Measurements from ENCODE around the gene ENO3. TPM values are rescaled to one million over a fixed set of nuclear protein-coding genes. Genes with fewer than 3 reads are reported as not detected.

The ENO3 gene
- total RNA-seq, 2 experiments from 2014 or later, result 14.6 to 79.4 TPM

DNA sequence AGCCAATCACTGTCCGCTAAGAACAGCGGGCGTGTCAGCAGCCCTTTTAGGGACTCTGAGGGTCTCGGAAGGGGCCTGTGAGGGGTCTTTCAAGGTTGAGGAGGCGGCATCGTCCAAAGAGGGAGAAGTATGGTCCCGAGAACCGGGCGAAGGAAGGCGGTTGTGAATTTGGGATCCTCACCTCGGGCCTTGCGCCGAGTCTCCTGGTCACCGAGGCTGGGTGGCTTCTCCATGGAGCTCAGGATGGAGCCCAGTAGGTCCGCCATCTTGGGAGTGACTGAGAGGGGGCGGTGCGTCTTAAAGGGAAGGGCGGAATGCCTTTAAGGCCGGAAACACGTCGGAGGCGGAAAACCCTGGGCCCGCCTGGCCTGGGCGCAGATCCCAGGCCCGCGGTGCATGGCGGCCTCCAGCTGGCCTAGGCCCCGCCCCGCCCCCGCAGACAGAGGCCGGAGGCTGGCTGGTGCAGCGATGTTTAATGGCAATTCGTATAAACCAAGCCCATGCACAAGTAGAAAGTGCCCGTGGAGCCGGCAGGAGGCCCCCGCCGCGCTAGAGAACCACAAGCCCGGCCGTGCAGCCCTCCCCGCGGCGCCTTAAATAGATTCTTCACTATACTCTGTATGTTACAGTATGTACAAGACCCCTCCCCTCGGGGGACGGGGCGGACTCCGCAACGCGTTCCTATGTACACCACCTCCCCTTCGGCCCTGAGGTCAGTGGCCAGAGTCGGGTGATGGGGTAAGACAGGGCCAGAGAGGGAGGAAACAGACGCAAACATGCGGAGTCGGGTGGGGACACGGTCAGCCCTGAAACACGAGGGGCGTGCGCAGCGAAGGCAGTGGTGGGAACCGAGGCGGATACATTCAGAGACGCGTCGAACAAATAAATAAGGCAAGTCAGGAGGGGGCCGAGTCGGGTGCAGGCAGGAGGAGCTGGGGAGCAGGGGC is 16.9 kb downstream of the ENO3 start, which contains the start of gene SPAG7:
TSS of gene SPAG7 (minus strand) at position 279 of the 947 bp plus-strand sequence. CDS start at position 266, 13 bp downstream.
- Histone ChIP-seq H3K36me3 (ENCODE audit: insufficient read depth, low read length) (peaks cover 25% of the 10 kb centered on the region), H3K4me2 (ENCODE audit: low read length) (peak within 1 kb of the TSS; percentile 95), H3K27ac (ENCODE audit: low read depth, low read length, poor library complexity, severe bottlenecking) (peak within 1 kb of the TSS; percentile 77), H3K4me1 (ENCODE audit: insufficient read depth, low read length, poor library complexity, severe bottlenecking) (peaks cover 23% of the 10 kb centered on the region), H3K9me3 (ENCODE audit: low read length) (no peaks in the 10 kb centered on the region), H3K4me3 (ENCODE audit: low read depth, low read length, poor library complexity, severe bottlenecking) (peak within 1 kb of the TSS; percentile 78), H4K20me1 (ENCODE audit: insufficient read depth, low read length) (no peaks in the 10 kb centered on the region), H3K79me2 (ENCODE audit: insufficient read depth, low read depth, low read length) (peaks cover 22% of the 10 kb centered on the region; the same call in 1 of the 2 replicates), H3K9me2 (ENCODE audit: insufficient read depth, low read length) (no peaks in the 10 kb centered on the region), H2AFZ (ENCODE audit: low read length) (peak within 1 kb of the TSS; percentile 55)
- DNase-seq (ENCODE audit: low spot score), result peak; percentile 97
- BruUV-seq (replicated peaks), result TSS peak; percentile 85
- intact Hi-C loops (cut with micrococcal nuclease; ENCODE audit: unreplicated experiment), result loop anchor here (1.0 to 5.0 kb wide), 2 partner anchors 19 to 49 kb away; no protein-coding TSS in a partner anchor
- POLR2A ChIA-PET, result interaction anchor here (0.5 to 6.0 kb wide), 16 partner anchors 10 to 95 kb away, joined by 3 to 51 read pairs (median 4); partner anchors contain the start of genes CAMTA2, ENO3, PFN1 and RNF167
- CTCF ChIA-PET (ENCODE audit: unreplicated experiment), result interaction anchor here (0.6 to 1.6 kb wide), 3 partner anchors 16 to 22 kb away, joined by 3 to 6 read pairs (median 3); partner anchors contain the start of genes ENO3 and PFN1
- no peak for TF ChIP-seq EZH2phosphoT487 (IDR thresholded peaks at IDR 0.05; ENCODE audit: borderline replicate concordance, low read depth, low read length)
- TF ChIP-seq, protein P1, sequence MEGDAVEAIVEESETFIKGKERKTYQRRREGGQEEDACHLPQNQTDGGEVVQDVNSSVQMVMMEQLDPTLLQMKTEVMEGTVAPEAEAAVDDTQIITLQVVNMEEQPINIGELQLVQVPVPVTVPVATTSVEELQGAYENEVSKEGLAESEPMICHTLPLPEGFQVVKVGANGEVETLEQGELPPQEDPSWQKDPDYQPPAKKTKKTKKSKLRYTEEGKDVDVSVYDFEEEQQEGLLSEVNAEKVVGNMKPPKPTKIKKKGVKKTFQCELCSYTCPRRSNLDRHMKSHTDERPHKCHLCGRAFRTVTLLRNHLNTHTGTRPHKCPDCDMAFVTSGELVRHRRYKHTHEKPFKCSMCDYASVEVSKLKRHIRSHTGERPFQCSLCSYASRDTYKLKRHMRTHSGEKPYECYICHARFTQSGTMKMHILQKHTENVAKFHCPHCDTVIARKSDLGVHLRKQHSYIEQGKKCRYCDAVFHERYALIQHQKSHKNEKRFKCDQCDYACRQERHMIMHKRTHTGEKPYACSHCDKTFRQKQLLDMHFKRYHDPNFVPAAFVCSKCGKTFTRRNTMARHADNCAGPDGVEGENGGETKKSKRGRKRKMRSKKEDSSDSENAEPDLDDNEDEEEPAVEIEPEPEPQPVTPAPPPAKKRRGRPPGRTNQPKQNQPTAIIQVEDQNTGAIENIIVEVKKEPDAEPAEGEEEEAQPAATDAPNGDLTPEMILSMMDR (conservative IDR thresholded peaks at IDR 0.05; ENCODE audit: low read length), result no peak

DNA sequence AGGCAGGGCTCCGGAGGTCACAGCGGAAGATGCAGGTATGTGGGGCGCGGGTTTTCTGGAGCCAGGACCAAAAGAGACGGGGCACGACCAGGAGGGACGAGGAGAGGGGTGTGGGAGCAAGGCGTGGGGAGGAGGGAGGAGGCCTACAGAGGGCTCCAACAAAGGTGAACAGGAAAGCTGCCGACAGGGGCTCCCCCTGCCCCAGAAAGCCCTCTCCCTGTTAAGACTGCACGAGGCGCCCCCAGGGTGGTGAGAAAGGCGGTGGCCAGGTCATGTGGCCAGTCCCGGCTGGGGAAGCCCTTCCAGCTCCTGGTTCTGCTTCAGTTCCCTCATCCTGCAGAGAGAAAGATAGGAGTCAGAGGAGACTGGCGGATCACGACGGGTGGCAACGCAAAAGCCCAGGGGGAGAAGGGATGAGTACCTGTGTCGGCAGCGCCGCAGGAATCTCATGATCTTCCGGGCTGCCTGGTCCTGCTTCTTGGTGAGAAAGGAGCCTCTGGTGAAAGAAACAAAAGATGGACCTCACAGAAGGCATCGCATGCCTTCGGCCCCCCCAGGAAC is 17.6 kb downstream of the ENO3 start:
- no peak for TF ChIP-seq EZH2phosphoT487 (IDR thresholded peaks at IDR 0.05; ENCODE audit: borderline replicate concordance, low read depth, low read length)
- TF ChIP-seq, protein P1 (conservative IDR thresholded peaks at IDR 0.05; ENCODE audit: low read length), result no peak
- Histone ChIP-seq H3K9me3 (ENCODE audit: low read length) (no peaks in the 10 kb centered on the region), H3K4me3 (ENCODE audit: low read depth, low read length, poor library complexity, severe bottlenecking) (peak overlapping the region; percentile 78), H3K36me3 (ENCODE audit: insufficient read depth, low read length) (peaks cover 27% of the 10 kb centered on the region), H3K4me2 (ENCODE audit: low read length) (peak overlapping the region; percentile 80), H3K4me1 (ENCODE audit: insufficient read depth, low read length, poor library complexity, severe bottlenecking) (peaks cover 23% of the 10 kb centered on the region), H2AFZ (ENCODE audit: low read length) (no peak overlapping the region; the same call in 1 of the 2 replicates), H3K79me2 (ENCODE audit: insufficient read depth, low read depth, low read length) (peaks cover 22% of the 10 kb centered on the region; the same call in 1 of the 2 replicates), H4K20me1 (ENCODE audit: insufficient read depth, low read length) (no peaks in the 10 kb centered on the region), H3K27ac (ENCODE audit: low read depth, low read length, poor library complexity, severe bottlenecking) (peak overlapping the region; percentile 77), H3K9me2 (ENCODE audit: insufficient read depth, low read length) (no peaks in the 10 kb centered on the region)
- ChIA-PET CTCF (ENCODE audit: unreplicated experiment) (no interaction called here), POLR2A (interaction anchor here (0.6 to 6.0 kb wide), 4 partner anchors 16 to 67 kb away, joined by 3 to 51 read pairs (median 12); partner anchors contain the start of genes CAMTA2, ENO3, RNF167 and SLC25A11)
- no TSS peak for BruUV-seq (replicated peaks)
- no peak for DNase-seq (ENCODE audit: low spot score)
- intact Hi-C loops (cut with micrococcal nuclease; ENCODE audit: unreplicated experiment), result loop anchor here (5.0 kb wide), 1 partner anchor 49 kb away; no protein-coding TSS in a partner anchor

All from OCI-LY7 (cell line).